Activated naive CD8-positive, alpha-beta T cell (primary cell): Measurements from ENCODE around the gene CROCC2.

Source experiments
- H3K27ac Mint-ChIP-seq: one replicate; pipeline ENCODE4 v1.8.0; 2021; ENCODE audit warnings: mixed read lengths
- H3K27me3 Mint-ChIP-seq: one replicate; pipeline ENCODE4 v1.8.0; 2021; ENCODE audit warnings: mixed read lengths
- H3K36me3 Mint-ChIP-seq: one replicate; pipeline ENCODE4 v1.8.0; 2021; ENCODE audit warnings: mixed read lengths
- H3K4me1 Mint-ChIP-seq: one replicate; pipeline ENCODE4 v1.8.0; 2021; ENCODE audit warnings: low read depth, mixed read lengths
- H3K4me3 Mint-ChIP-seq: one replicate; pipeline ENCODE4 v1.8.0; 2021; ENCODE audit warnings: mild to moderate bottlenecking, mixed read lengths
- H3K9me3 Mint-ChIP-seq: one replicate; pipeline ENCODE4 v1.8.0; 2021; ENCODE audit warnings: low read depth, mixed read lengths

CROCC2 gene

GRCh38 chr2:240919161-240919781, 13.1 kb downstream of the CROCC2 start:
- Mint-ChIP-seq H3K36me3 (no peaks in the 10 kb centered on the region), H3K4me3 (no peak overlapping the region), H3K9me3 (no peaks in the 10 kb centered on the region), H3K27me3 (no peaks in the 10 kb centered on the region), H3K4me1 (peaks cover 2% of the 10 kb centered on the region), H3K27ac (no peak overlapping the region)

DNA sequence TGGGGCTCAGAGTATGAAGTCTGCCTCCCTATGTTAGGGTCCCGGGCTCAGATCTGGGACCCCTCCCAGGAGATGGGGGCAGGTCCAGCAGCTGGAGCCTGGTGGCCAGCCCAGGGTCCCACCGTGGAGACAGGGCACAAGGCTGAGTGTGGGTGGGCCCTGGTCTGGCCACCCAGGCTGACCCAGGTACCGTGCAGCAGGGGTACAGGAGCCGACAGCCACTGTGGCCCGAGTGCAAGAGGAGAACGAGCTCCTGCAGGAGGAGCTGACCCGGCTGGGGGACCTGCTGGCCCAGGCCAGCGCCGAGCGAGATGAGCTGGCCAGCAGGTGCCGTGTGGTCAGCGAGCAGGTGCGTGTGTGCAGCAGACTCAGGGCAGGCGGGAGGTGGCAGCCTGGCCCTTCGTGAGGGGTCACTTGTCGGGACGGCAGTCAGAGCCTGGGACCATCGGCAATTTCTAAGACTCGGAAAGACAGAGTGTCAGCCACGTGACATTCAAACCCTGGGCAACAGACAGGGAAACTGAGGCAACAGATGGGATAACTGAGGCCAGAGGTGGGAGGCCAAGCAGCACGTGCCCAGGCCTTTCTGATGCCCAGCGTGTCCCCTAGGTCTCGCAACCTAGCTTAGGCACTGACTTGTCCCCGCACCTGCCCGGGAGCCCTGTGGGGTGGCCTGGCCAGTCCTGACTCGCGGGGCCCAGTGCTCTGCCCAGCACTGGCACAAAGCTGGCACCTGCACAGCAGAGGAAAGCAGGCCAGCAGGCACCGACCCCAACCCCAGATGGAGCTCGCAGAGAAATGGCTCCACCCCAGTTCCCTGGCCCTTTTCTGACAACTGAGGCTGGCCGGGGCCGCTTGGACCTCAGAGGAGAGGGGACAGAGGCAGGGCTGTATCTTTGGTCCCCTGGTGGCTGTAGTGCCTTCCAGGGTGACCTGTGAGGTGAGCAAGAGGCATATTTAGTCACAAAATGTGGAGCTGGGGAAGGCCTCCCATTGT, 13.9 kb downstream of the CROCC2 start:
- no peaks in the 10 kb centered on the region for H3K36me3 Mint-ChIP-seq
- no peak overlapping the region for H3K4me3 Mint-ChIP-seq
- peaks cover 2% of the 10 kb centered on the region for H3K4me1 Mint-ChIP-seq
- no peaks in the 10 kb centered on the region for H3K27me3 Mint-ChIP-seq
- H3K9me3 Mint-ChIP-seq, result no peaks in the 10 kb centered on the region
- H3K27ac Mint-ChIP-seq, result no peak overlapping the region

DNA sequence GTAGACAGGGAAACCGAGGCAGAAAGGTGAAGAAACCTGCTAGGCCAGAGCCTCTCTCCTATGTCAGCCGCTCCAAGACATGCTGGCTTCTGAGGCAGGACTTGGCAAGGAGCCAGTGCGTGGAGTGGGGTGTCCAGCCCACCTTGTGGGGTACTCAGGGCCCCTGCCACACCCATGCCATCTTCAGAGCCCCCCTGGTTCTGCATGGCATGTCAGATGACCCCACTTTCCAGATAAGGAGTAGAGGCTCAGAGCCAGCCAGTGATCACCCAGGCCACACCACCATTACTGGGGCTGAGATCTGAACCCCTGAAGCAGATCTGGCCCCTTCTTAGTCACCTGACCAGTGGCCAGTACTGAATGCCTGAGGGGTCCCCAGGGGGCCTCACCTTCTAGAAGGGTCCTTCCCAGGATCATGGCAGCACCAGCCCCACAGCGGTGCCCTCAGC, 14.7 kb downstream of the CROCC2 start:
- Mint-ChIP-seq H3K4me3 (no peak overlapping the region), H3K27ac (no peak overlapping the region)

DNA sequence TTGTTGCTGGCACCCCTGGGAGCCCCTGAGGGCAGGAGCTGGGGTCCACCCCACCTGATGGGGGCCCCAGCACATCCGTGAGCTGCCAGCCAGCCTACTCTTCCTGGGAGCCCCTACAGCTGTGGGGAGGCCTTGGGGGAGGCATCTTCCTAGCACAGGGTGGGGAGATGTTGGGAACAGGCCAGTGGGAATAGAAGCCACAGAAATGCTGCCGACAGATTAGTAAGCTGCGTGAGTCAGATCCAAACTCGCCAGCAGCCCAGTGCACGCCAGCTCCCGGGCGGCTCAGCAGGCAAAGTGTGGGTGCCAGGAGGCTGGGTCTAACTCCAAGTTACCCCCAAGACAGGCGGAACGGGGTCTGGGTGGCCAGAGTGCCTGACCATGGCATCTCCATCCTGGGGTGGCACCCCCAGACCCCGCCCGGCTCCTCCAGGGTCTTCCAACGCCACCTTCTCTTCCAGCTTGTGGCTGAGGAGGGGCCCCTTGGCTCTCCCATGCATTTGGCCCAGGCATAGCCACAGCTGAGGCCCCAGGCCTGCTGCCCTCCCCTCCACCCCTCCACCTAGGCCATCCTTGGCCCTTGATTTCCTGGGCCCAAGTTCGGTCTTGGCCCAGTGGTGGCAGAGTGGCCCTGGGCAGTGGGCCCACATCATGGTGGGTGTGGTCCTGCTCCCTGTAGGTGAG, 15.3 kb downstream of the CROCC2 start:
- H3K27ac Mint-ChIP-seq, result no peak overlapping the region
- H3K9me3 Mint-ChIP-seq, result no peaks in the 10 kb centered on the region

More for the DNA sequence above, 14.7 kb downstream of the CROCC2 start:
- no peaks in the 10 kb centered on the region for H3K4me1 Mint-ChIP-seq
- H3K36me3 Mint-ChIP-seq, result no peaks in the 10 kb centered on the region
- H3K9me3 Mint-ChIP-seq, result no peaks in the 10 kb centered on the region
- H3K27me3 Mint-ChIP-seq, result no peaks in the 10 kb centered on the region

DNA sequence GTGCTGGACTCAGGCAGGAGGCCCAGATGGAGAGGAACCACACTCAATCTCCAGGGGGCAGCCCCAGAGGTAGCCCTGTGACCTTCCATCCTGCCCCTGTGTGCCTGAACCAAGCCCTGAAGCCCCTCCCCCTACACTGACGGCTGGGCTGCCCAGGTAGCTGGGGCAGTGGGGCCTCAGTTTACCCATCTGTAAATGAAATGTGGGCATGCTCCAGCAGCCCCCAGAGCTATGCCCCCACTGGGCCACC, 15.8 kb downstream of the CROCC2 start:
- no peak overlapping the region for H3K27ac Mint-ChIP-seq
- H3K4me1 Mint-ChIP-seq, result no peaks in the 10 kb centered on the region
- H3K36me3 Mint-ChIP-seq, result no peaks in the 10 kb centered on the region
- H3K9me3 Mint-ChIP-seq, result no peaks in the 10 kb centered on the region
- H3K4me3 Mint-ChIP-seq, result no peak overlapping the region
- no peaks in the 10 kb centered on the region for H3K27me3 Mint-ChIP-seq

More for the DNA sequence above, 15.3 kb downstream of the CROCC2 start:
- no peaks in the 10 kb centered on the region for H3K27me3 Mint-ChIP-seq
- no peak overlapping the region for H3K4me3 Mint-ChIP-seq
- no peaks in the 10 kb centered on the region for H3K36me3 Mint-ChIP-seq
- H3K4me1 Mint-ChIP-seq, result no peaks in the 10 kb centered on the region

GRCh38 chr2:240922245-240922981, 16.3 kb downstream of the CROCC2 start:
- Mint-ChIP-seq H3K4me1 (no peaks in the 10 kb centered on the region), H3K27ac (no peak overlapping the region), H3K4me3 (no peak overlapping the region), H3K36me3 (no peaks in the 10 kb centered on the region), H3K27me3 (no peaks in the 10 kb centered on the region), H3K9me3 (no peaks in the 10 kb centered on the region)

- Mint-ChIP-seq H3K4me1 (no peaks in the 10 kb centered on the region), H3K9me3 (no peaks in the 10 kb centered on the region), H3K27me3 (no peaks in the 10 kb centered on the region)
Measured at GRCh38 chr2:240922982-240923537, 16.9 kb downstream of the CROCC2 start.

DNA sequence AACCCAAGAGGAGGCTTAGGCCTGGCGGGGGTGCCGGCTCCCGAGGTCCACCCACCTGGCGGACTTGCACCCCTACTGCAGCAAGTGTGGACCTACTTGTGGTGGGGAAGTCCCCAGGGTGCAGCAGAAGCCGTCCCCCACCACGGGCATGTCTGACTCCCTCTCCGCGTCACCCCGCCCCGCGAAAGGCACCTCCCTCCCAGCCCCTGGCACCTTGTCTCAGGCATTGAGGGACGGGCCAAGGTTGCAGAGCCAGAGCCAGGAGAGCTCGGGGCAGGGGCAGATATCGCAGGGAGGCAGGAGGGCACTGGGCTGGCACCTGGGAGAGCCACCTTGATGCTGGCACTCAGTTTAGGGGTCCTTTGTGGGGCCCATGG, 19.0 kb downstream of the CROCC2 start:
- Mint-ChIP-seq H3K9me3 (no peaks in the 10 kb centered on the region), H3K4me3 (no peak overlapping the region), H3K27ac (no peak overlapping the region)

More at GRCh38 chr2:240922982-240923537, 16.9 kb downstream of the CROCC2 start:
- no peak overlapping the region for H3K4me3 Mint-ChIP-seq
- no peak overlapping the region for H3K27ac Mint-ChIP-seq
- H3K36me3 Mint-ChIP-seq, result no peaks in the 10 kb centered on the region

DNA sequence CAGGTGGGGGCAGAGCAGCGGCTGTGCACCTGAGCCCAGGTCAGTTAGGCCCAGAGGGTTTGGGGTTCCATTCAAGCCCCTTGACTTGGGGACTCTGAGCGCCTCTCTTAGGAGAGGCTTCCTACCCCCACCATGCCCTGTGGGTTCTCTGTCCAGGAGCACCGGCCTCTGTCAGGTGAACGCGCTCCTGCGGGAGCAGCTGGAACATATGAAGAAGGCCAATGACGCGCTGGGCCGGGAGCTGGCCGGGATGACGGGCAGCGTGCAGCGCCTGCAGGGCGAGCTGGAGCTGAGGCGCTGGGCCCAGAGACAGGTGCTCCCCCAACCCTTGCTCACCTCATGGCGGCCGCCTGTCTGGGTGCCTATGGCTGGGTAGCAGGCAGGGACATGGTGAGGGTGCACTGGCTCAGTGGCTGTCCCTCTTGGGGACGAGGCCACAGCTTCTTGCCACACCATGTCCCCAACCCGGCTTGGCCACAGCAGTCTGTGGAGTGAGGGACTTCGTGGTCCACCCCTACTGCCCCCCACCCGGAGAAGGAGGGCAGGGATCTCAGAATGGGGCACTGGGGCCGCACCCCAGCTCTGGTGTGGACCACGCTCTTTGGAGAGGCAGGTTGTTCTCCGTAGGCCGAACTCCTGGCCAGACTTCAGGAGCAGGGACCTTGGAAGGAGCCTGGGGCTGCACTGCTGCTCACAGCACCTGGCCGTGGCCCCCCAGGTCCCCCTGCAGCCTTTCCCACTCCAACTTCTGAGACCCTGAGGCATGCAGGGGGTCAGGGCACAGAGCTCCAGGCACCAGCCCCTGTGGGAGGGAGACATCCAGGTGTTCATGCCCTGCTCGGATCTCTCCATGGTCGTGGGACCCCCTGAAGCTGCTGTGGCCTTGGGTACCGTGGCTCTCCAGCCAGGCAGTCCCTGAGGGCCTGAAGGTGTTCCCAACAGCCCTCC, 19.7 kb downstream of the CROCC2 start:
- Mint-ChIP-seq H3K9me3 (no peaks in the 10 kb centered on the region), H3K36me3 (no peaks in the 10 kb centered on the region), H3K27ac (no peak overlapping the region), H3K4me3 (no peak overlapping the region), H3K27me3 (no peaks in the 10 kb centered on the region), H3K4me1 (no peaks in the 10 kb centered on the region)

More for the DNA sequence above, 19.0 kb downstream of the CROCC2 start:
- H3K27me3 Mint-ChIP-seq, result no peaks in the 10 kb centered on the region
- no peaks in the 10 kb centered on the region for H3K36me3 Mint-ChIP-seq
- no peaks in the 10 kb centered on the region for H3K4me1 Mint-ChIP-seq

DNA sequence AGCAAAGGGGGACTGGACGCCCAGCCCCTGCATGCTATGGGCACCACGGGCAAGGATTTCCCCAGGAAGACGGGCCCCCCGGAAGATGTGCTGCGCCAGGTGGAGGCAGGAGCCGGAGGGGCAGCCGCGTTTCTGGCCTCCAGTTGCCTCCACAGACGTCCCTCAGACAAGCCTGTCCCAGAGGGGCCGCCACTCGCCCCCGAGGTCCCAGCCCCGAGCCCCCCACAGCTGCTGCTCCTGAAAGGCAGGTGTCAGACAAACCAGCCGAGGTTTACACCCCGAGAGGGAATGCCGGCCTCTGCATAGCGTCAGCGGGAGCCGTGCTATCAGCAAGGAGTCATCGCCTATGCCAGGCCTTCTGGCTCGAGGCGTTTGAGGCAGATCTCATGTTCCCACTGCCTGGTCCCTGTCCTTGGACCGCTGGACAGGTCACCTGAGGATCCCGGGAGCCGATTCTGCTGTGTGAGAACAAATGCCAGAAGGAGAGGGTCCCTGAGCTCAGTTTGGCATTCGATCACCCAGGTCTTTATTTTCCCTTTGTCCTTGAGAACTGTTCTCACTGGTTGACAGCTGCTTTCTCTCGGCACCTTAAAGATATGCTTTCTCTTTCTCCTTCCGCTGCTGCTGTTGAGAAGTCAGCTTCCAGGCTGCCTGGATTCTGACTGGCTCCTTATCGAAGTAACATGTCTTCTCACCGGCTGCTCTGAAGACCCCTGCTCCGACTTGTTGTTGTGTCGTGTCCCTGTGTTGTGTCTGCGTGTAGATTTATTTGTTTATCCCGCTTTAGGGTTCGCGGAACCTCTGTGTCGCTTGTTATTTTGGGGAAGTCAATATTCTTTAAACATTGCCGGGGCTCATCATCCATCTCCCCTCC, 20.6 kb downstream of the CROCC2 start:
- no peaks in the 10 kb centered on the region for H3K4me1 Mint-ChIP-seq
- no peak overlapping the region for H3K4me3 Mint-ChIP-seq
- no peaks in the 10 kb centered on the region for H3K9me3 Mint-ChIP-seq
- H3K27ac Mint-ChIP-seq, result no peak overlapping the region
- no peaks in the 10 kb centered on the region for H3K27me3 Mint-ChIP-seq
- H3K36me3 Mint-ChIP-seq, result no peaks in the 10 kb centered on the region

DNA sequence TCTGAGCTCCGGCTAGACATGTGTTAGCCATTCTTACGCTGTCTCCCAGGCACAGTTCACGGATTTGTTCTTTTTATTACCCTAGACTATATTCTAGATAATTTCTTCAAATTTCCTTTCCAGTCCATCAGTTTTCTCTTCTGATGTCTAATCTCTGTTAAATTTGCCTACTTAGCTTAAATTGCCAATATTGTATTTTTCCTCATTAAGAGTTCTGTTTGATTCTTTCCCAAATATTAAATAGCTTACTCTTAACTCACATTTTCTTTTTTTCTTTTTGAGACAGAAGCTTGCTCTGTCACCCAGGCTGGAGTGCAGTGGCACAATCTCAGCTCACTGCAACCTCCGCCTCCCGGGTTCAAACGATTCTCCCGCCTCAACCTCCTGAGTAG, 21.2 kb downstream of the CROCC2 start:
- Mint-ChIP-seq H3K9me3 (no peaks in the 10 kb centered on the region), H3K4me3 (no peak overlapping the region), H3K36me3 (no peaks in the 10 kb centered on the region), H3K27me3 (no peaks in the 10 kb centered on the region), H3K4me1 (no peaks in the 10 kb centered on the region), H3K27ac (no peak overlapping the region)

GRCh38 chr2:240928476-240929363, 22.6 kb downstream of the CROCC2 start:
- H3K27me3 Mint-ChIP-seq, result no peaks in the 10 kb centered on the region
- no peaks in the 10 kb centered on the region for H3K9me3 Mint-ChIP-seq
- H3K4me1 Mint-ChIP-seq, result no peaks in the 10 kb centered on the region
- H3K27ac Mint-ChIP-seq, result no peak overlapping the region
- H3K4me3 Mint-ChIP-seq, result no peak overlapping the region
- no peaks in the 10 kb centered on the region for H3K36me3 Mint-ChIP-seq
